Peyer's patch (tissue), 4 donors: ENCODE results near the gene TMCC1.

Experiments used
- POLR2A ChIP-seq, 2 donors: fragments of 450-650 bp; IDR thresholded peaks; one replicate each; pipeline ENCODE4 v1.5.1; 2017; ENCODE audit warnings: antibody characterized with exemption in 2 of 2, mild to moderate bottlenecking in 2 of 2, moderate library complexity in 2 of 2
- TF ChIP-seq, protein P1 (sequence below), 6 experiments: fragments of 450-650 bp in 4 of 6; fragments of 200-600 bp in 2 of 6; sonication (generic) in 1 of 6; IDR thresholded peaks; one replicate each; pipeline ENCODE4 v1.5.1; 2017 to 2019; ENCODE audit warnings: antibody characterized with exemption in 6 of 6, mild to moderate bottlenecking in 3 of 6, moderate library complexity in 1 of 6

DNA sequence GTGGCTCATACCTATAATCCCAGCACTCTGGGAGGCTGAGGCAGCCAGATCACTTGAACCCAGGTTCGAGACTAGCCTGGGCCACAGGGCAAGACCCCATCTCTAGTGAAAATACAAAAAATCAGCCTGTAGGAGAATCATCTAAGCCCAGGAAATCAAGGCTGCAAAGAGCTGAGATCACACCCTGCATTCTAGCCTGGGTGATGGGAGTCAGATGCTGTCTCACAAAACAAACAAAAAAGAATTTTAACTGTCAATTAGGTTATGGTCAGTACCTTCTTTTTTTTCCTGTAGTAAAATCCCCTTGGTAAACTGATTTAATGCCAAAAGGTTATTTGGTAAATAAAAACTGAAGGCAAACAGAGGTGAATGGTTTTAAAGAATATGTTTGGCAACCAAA lies 29.0 kb downstream of the TMCC1 start:
- TF ChIP-seq, protein P1, sequence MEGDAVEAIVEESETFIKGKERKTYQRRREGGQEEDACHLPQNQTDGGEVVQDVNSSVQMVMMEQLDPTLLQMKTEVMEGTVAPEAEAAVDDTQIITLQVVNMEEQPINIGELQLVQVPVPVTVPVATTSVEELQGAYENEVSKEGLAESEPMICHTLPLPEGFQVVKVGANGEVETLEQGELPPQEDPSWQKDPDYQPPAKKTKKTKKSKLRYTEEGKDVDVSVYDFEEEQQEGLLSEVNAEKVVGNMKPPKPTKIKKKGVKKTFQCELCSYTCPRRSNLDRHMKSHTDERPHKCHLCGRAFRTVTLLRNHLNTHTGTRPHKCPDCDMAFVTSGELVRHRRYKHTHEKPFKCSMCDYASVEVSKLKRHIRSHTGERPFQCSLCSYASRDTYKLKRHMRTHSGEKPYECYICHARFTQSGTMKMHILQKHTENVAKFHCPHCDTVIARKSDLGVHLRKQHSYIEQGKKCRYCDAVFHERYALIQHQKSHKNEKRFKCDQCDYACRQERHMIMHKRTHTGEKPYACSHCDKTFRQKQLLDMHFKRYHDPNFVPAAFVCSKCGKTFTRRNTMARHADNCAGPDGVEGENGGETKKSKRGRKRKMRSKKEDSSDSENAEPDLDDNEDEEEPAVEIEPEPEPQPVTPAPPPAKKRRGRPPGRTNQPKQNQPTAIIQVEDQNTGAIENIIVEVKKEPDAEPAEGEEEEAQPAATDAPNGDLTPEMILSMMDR (IDR thresholded peaks at IDR 0.05) = no peak
- no peak for TF ChIP-seq POLR2A (IDR thresholded peaks at IDR 0.05)
